Prostate gland (tissue), 2 donors: ENCODE results near the gene CLDN24.

Experiments
- CTCF ChIP-seq, 4 experiments: fragments of 200-600 bp in 2 of 4; fragments of 450-650 bp in 2 of 4; sonication (generic) in 2 of 4; IDR thresholded peaks; 1 replicate in 3 of 4; 2 replicates in 1 of 4; pipeline ENCODE4 v1.5.1; 2016 to 2019; ENCODE audit warnings: antibody characterized with exemption in 4 of 4, mild to moderate bottlenecking in 2 of 4, moderate library complexity in 2 of 4
- POLR2A ChIP-seq: fragments of 450-650 bp; IDR thresholded peaks from one replicate; pipeline ENCODE4 v1.6.1; 2016; ENCODE audit warnings: antibody characterized with exemption, mild to moderate bottlenecking

- TF ChIP-seq CTCF (IDR thresholded peaks at IDR 0.05) (no peak), POLR2A (no peak)
Measured at GRCh38 chr4:183300655-183301054, 21.6 kb downstream of the CLDN24 start.
